ENCODE results near the gene CYTH2. TPM values are rescaled to one million over a fixed set of nuclear protein-coding genes. Genes with fewer than 3 reads are reported as not detected.

CYTH2 gene
- total and polyA plus RNA-seq, 12 donors: 26.3 to 93.5 (median 52.8) TPM

DNA sequence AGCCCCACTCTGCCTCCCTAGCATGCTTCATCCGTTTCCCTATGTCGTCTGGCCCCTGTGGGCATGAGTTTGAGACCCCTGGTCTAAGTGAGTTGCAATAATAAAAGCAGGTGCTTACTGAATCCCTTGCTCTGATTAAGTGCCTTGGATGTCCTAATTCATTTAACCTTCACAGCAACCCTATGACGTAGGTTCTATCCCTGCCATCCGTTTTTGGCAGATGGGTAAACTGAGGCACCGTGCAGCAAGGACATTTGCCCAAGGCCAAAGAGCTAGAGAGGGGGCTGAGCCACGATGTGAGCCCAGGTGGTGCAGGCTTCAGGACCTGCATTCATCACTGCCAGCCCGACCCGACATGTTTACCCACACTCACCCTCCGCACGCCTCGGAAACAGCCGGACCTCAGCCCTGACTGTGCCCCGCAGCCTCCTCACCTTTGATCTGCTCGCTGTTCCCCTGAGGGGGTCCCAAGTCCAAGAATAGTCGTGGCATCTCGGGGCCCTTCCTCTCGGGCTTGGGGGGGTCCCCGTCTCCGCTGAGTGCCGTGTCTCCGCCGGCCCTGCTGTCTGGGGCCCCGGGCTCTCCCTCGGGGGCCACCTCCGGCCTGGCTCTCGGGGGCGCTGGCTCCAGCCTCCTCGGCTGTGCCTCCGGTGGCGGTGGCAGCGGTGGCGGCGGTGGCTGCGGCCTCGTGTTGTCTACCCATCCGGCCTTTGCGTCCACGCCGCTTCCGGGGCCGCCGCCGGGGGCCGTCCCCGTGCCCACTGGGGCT lies 28.0 kb downstream of the CYTH2 start:
- Histone ChIP-seq H3K27me3 (no peaks in the 10 kb centered on the region), H3K36me3 (replicated peaks in 1 of 2) (no peaks in the 10 kb centered on the region), H3K9me3 (replicated peaks in 1 of 3) (no peaks in the 10 kb centered on the region), H3K4me1 (replicated peaks in 1 of 2) (peaks cover 11 to 14% of the 10 kb centered on the region in 2 donors), H3K27ac (no peak overlapping the region), H3K4me3 (no peak overlapping the region)
- WGBS, 4 donors: 44 to 64% (median 58%) methylated on average over 16 to 45 of the region's 45 CpGs
- intact Hi-C loops (cut with DNase I): no loop called here
- no peak for TF ChIP-seq POLR2A (IDR thresholded peaks at IDR 0.05)
- TF ChIP-seq, protein P1, sequence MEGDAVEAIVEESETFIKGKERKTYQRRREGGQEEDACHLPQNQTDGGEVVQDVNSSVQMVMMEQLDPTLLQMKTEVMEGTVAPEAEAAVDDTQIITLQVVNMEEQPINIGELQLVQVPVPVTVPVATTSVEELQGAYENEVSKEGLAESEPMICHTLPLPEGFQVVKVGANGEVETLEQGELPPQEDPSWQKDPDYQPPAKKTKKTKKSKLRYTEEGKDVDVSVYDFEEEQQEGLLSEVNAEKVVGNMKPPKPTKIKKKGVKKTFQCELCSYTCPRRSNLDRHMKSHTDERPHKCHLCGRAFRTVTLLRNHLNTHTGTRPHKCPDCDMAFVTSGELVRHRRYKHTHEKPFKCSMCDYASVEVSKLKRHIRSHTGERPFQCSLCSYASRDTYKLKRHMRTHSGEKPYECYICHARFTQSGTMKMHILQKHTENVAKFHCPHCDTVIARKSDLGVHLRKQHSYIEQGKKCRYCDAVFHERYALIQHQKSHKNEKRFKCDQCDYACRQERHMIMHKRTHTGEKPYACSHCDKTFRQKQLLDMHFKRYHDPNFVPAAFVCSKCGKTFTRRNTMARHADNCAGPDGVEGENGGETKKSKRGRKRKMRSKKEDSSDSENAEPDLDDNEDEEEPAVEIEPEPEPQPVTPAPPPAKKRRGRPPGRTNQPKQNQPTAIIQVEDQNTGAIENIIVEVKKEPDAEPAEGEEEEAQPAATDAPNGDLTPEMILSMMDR (IDR thresholded peaks at IDR 0.05): no peak
- no peak for DNase-seq

DNA sequence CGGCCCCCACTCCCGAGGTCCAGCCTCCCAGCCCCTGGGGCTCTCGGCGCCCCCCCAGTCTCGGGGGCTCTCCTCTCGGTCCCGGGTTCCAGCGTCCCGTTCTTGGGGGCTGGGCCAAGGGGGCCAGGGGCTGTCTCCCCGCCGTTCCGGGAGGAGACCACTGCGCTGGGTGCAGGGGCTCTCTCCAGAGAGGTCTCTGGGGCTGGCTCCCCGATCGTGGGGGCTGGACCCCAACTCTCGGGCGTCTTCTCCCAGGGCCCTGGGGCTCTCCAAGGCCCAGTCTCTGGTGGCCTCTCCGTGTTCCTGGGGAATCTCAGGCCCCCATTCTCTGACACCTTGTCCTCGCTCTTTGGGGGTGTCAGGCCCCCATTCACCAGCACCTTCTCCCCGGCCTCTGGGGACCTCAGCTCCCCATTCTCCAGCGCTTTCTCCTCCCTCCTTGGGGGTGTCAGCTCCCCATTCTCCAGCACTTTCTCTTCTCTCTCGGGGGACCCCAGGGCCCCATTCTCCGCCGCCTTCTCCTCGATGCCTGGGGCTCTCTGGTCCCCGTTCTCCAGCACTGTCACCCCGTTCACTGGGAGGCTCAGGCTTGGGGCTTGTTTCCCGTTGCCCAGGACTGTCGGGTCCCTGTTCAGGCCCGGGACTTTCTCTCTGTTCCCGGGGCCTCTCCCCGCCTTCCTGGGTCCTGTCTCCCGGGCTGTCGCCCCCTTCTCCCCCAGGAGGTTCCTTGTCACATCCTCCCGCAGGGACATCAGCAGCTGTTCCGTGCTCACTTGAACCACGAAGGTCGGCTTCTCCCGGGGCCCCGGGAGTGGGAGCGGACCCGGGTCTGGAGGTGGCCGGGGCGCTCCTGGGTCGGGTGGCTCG lies 28.8 kb downstream of the CYTH2 start:
- no peaks in the 10 kb centered on the region for H3K27me3 ChIP-seq
- H3K27ac ChIP-seq: no peak overlapping the region
- intact Hi-C loops (cut with DNase I): no loop called here
- 53 to 76% (median 63%) methylated on average over 18 to 46 of the region's 46 CpGs for WGBS, 4 donors
- TF ChIP-seq, protein P1 (IDR thresholded peaks at IDR 0.05): no peak
- TF ChIP-seq POLR2A (IDR thresholded peaks at IDR 0.05): no peak
- no peak overlapping the region for H3K4me3 ChIP-seq
- no peaks in the 10 kb centered on the region for H3K9me3 ChIP-seq (replicated peaks in 1 of 3)
- H3K36me3 ChIP-seq (replicated peaks in 1 of 2): no peaks in the 10 kb centered on the region
- H3K4me1 ChIP-seq (replicated peaks in 1 of 2): peaks cover 11 to 14% of the 10 kb centered on the region in 2 donors
- no peak for DNase-seq

DNA sequence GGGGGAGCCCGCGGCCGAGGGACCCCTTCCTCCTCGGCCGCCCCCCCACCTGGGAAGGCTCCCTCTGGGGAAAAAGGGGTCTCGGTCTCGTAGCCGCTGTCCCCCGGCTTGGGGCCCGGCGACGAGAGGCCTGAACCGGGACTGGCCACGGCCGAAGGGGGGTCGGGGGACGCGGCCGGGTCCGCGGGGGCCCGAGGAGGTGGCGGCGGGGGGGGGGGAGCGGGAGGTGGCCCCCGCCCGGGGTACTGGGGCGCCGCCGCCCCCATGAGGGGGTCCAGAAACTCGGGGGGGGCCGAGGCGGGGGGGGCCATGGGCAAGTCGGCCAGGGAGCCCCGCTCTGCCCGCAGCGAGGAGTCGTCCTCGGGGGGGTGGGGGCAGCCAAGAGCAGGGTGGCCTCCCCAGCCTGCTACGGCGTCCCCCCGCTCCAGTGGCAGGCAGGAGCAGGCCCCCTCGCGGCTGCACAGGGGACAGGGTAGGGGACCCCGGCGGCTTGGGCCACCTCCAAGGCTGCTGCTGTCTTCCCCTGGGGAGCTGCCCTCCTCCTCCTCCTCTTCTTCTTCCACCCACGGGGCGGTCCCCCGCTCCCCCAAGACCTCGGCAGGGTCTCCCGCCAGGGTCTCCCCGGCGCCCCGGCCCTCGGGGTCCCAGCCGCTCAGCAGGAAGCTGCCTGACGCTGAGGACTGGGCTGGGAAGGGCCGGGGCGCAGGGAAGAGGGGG lies 29.6 kb downstream of the CYTH2 start:
- WGBS, 4 donors: 21 to 55% (median 46%) methylated on average over 7 to 54 of the region's 59 CpGs
- Histone ChIP-seq H3K4me3 (no peak overlapping the region), H3K9me3 (replicated peaks in 1 of 3) (no peaks in the 10 kb centered on the region), H3K27ac (no peak overlapping the region), H3K27me3 (no peaks in the 10 kb centered on the region), H3K4me1 (replicated peaks in 1 of 2) (peaks cover 11 to 14% of the 10 kb centered on the region in 2 donors), H3K36me3 (replicated peaks in 1 of 2) (no peaks in the 10 kb centered on the region)
- no peak for DNase-seq
- TF ChIP-seq, protein P1 (IDR thresholded peaks at IDR 0.05): no peak
- TF ChIP-seq POLR2A (IDR thresholded peaks at IDR 0.05): no peak
- intact Hi-C loops (cut with DNase I): no loop called here
